GM18507 (cell line): ENCODE results near the gene UTP25.
"Not testable (repeated sequence)": the region's sequence is repeated elsewhere in the genome, so short reads cannot be mapped to it uniquely, and the experiment has no call there.

Source experiments
- DNase-seq: peaks from one replicate; pipeline ENCODE4 v3.0.0; 2011; ENCODE audit warnings: low read depth; ENCODE audit not compliant: insufficient read length; ENCODE audit errors: extremely low spot score
- FAIRE-seq: peaks from 2 replicates; lab custom pipeline; 2011; peaks lifted over from hg19 to GRCh38; lab: Jason Lieb, UNC

Gene UTP25

GRCh38 chr1:209827384-209828262, at the start of gene UTP25:
Gene UTP25 (plus strand): TSS chr1:209827972. CDS start chr1:209828064, 92 bp downstream.
- FAIRE-seq, result peak; percentile 98
- peak; percentile 77 for DNase-seq

- no peak for DNase-seq
- no peak for FAIRE-seq
Measured at GRCh38 chr1:209778102-209778501, 49.7 kb upstream of the UTP25 start.

GRCh38 chr1:209780268-209780667, 47.5 kb upstream of the UTP25 start:
- FAIRE-seq, result no peak
- DNase-seq, result no peak

- DNase-seq (no peak), FAIRE-seq (no peak)
Measured at GRCh38 chr1:209783386-209783785, 44.4 kb upstream of the UTP25 start.

- FAIRE-seq, result peak; percentile 97
- peak; percentile 98 for DNase-seq
Measured at GRCh38 chr1:209784265-209785169, 43.3 kb upstream of the UTP25 start, which contains the start of gene C1orf74. Gene C1orf74 (minus strand): TSS chr1:209784559. CDS start chr1:209783634, 925 bp downstream.

GRCh38 chr1:209785592-209785991, 42.2 kb upstream of the UTP25 start:
- DNase-seq (no peak), FAIRE-seq (no peak)

- FAIRE-seq (no peak), DNase-seq (no peak)
Measured at GRCh38 chr1:209786146-209786545, 41.6 kb upstream of the UTP25 start.

- no peak for DNase-seq
- FAIRE-seq, result no peak
Measured at GRCh38 chr1:209787551-209787950, 40.2 kb upstream of the UTP25 start.

- FAIRE-seq (no peak), DNase-seq (no peak)
Measured at GRCh38 chr1:209789245-209789644, 38.5 kb upstream of the UTP25 start.

- no peak for FAIRE-seq
- no peak for DNase-seq
Measured at GRCh38 chr1:209790286-209791193, 37.2 kb upstream of the UTP25 start.

GRCh38 chr1:209791920-209792319, 35.9 kb upstream of the UTP25 start:
- FAIRE-seq (no peak), DNase-seq (no peak)

GRCh38 chr1:209793711-209794110, 34.1 kb upstream of the UTP25 start:
- not testable (repeated sequence) for DNase-seq, FAIRE-seq

GRCh38 chr1:209797978-209798639, 29.7 kb upstream of the UTP25 start:
- no peak for DNase-seq

GRCh38 chr1:209800984-209801834, 26.6 kb upstream of the UTP25 start:
- no peak for FAIRE-seq
- DNase-seq, result no peak

More at GRCh38 chr1:209797978-209798639, 29.7 kb upstream of the UTP25 start:
- no peak for FAIRE-seq

GRCh38 chr1:209802117-209802779, 25.5 kb upstream of the UTP25 start:
- no peak for DNase-seq
- FAIRE-seq, result no peak

- FAIRE-seq (no peak), DNase-seq (no peak)
Measured at GRCh38 chr1:209802780-209803152, 25.0 kb upstream of the UTP25 start.

GRCh38 chr1:209803568-209803967, 24.2 kb upstream of the UTP25 start:
- DNase-seq (no peak), FAIRE-seq (no peak)
